G401 (cell line): Measurements from ENCODE around the gene ADGRD1. TPM values are rescaled to one million over a fixed set of nuclear protein-coding genes. Genes with fewer than 3 reads are reported as not detected.

Experiments
- DNase-seq: peaks from one replicate; pipeline ENCODE4 v3.0.0-alpha.2; 2015; ENCODE audit warnings: low spot score
- in situ Hi-C: cut with HindIII; loops from 2 replicates; pipeline ENCODE4 v1.10.0; 2016; ENCODE audit warnings: low sequenced_read_pairs, mixed read lengths
- total RNA-seq: library from RNA; depleted of rRNA; stranded (reverse); fragments of >200 nt; shearing (Covaris generic); gene quantifications from 2 replicates; pipeline ENCODE4 v1.2.3, GENCODE V29; 2014

The ADGRD1 gene
- total RNA-seq, 1 experiment from 2014 or later: 0.51 TPM

DNA sequence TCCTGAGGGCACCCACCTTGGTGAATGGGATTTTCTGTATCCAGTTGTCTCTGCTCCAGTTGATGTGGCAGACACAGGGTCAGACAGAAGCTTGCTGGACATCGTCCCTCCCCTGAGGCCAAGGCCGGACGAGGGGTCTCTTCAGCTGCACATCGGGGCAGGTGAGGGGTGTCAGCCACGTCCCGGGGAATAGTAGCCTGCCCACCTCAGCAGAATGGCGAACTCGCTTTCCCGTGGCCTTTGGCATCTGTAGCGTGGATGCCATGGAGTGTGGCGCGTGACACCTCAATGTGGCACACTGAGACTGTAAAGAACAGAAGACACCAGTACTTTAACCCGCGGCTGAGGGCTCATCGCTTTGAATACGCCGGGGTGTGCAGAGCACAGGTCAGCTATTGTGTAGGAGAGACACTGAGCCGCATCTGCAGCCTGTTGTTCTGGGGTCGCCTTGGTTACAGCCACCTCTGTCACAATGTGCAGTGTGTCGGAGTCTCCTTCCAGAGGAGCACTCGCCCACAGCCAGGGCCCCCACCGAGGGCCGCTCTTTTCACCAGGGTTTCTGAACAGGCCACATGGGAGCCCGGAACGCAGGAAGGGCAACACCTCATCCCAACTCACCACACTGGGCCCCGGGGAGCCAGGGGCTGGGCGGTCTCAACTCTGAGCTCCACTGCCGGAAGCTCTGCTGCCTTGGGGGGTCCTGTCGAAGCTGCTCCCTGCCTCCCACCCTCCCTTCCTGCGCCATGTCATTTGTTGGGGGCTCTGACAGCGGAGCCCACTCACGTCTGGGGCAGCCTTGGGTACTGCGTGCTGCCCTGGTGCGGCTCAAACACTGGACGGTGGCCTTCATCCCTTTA is 77.0 kb downstream of the ADGRD1 start:
- in situ Hi-C loops: no loop called here

GRCh38 chr12:131032082-131032750 is 78.5 kb downstream of the ADGRD1 start:
- no peak for DNase-seq
- in situ Hi-C loops: no loop called here

More for the DNA sequence above, 77.0 kb downstream of the ADGRD1 start:
- no peak for DNase-seq

DNA sequence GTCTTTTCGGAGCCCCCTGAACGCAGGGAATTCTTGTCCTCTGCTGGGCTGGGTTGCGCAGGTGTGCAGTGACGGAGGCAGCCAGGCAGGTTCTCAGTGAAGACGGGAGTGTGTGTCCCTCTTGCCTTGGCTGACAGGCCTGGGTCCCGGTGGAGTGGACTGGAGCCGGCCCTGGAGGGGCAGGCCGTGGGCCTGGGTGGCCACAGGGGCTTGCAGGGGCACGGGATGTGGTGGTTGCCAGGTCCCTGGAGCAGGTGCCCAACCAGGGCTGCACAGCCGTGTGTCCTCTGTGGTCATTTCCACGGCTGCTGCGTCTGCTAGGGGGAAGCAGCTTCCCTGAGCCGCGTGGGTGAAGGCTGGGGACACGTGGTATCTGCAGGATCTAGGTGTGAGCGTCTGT is 79.8 kb downstream of the ADGRD1 start:
- DNase-seq: no peak
- in situ Hi-C loops: no loop called here

GRCh38 chr12:131033886-131034482 is 80.3 kb downstream of the ADGRD1 start:
- in situ Hi-C loops: no loop called here
- DNase-seq: no peak

DNA sequence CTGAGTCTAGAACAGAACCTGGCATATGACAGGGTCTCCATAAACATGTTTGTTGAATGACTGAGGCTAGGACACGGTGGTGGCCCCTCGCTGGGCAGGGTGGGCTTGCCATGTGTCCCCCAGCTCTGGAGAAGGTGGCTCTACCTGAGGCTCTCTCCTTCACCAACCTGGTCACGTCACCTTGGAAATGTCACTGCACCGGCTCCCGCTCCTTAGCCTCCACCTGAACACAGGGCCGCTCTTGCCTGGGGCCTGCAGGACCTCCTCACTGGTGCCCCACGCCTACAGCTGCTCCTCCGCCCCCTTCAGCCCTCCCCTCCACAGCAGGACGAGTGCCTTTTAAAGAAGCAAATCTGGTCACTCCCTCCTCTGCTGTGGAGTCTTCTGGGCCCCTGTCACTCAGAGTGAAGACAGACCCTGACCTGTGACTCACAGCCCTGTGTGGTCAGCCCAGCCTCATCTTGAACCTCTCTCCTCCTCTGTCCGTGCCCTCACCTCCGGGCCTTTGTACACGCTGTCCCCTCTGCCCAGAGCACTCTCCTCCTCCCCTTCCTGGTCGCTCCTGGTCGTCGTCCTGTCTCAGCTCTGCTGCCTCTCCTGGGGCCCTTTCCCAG is 81.0 kb downstream of the ADGRD1 start:
- in situ Hi-C loops: no loop called here
- no peak for DNase-seq

DNA sequence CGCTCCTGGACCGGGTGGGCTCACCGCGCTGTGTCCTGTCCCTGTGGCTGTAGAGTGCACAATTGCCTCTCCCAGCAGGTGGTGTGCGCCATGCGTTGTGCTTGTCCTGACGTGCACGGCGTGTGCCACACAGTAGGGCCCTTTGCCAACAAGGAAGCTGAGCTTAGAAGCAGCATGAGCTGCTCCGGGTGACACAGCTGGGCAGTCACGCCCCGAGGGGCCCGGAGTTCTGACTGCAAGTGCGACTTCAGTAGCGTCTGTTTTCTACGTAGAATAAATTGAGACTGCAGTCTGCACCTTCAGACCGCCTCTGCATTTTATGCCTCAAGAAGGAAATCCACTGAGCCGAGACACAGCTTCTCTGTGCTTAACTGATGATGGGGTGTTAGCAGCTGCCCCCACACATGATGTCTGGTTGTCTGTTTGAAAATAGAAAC is 81.6 kb downstream of the ADGRD1 start:
- in situ Hi-C loops: no loop called here
- DNase-seq: no peak

- peak; percentile 2 for DNase-seq
- in situ Hi-C loops: no loop called here
Measured at GRCh38 chr12:131038159-131038558, 84.5 kb downstream of the ADGRD1 start.

DNA sequence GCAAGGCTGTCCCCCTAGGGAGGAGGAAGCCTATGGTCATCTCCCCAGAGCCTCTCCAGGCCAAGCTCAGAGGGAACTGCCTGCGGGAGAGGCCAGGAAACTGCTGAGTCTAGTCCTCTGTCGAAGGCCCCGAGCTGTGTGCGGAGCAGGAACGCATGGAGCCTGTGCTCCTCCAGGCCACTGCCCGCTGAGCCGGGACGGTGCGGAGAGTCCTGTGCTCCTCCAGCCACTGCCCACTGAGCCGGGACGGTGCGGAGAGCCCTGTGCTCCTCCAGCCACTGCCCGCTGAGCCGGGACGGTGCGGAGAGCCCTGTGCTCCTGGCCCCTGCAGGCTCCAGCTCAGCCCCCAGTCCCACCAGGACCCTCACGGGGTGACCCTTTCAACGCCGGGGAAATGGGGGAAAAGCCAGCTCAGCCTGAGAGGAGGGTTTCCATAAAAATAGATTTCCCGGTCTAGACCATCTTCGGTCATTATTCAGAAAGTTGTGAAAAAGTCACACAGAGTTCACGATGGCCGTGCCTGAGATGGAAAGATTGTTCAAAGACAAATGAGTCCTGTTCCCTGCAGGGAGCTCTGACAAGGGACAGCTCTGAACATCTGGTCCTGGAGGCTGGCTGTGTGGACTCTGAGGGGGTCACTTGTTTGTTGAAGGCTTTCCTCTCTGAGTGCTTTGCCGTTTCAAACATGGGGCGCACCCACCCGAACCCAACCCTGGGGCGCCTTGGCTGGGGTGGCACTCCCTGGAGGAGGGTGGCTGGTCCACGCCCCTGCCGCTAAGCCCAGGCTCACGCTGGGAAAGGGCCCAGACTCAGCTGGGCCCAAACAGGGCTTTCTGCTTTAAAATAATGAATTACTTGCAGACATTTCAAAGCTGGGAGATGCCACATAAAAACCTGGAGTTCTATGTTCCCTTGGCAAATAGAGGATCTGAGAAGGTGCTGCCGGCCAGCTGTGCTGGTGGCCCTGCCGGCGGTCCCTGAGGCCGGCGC is 85.5 kb downstream of the ADGRD1 start:
- in situ Hi-C loops: no loop called here
- DNase-seq: no peak

DNA sequence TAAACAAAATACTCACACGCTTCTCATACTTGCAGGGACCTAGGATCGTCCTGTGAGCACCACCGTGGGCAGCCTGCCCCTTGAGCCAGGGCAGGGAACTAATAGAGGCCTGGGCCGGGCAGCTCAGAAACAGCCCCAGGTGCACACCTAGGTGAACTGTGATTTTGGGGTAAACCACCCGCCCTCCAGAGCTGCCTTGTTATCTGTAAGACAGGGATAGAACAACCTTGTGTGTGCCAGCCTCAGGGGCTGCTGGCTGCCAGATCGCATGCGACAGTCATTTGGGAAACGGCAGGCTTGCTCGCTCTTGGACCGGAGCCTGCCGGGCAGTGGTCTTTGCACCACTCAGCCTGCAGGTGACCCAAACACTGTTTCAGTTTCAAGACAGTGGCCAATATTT is 86.8 kb downstream of the ADGRD1 start:
- in situ Hi-C loops: no loop called here

DNA sequence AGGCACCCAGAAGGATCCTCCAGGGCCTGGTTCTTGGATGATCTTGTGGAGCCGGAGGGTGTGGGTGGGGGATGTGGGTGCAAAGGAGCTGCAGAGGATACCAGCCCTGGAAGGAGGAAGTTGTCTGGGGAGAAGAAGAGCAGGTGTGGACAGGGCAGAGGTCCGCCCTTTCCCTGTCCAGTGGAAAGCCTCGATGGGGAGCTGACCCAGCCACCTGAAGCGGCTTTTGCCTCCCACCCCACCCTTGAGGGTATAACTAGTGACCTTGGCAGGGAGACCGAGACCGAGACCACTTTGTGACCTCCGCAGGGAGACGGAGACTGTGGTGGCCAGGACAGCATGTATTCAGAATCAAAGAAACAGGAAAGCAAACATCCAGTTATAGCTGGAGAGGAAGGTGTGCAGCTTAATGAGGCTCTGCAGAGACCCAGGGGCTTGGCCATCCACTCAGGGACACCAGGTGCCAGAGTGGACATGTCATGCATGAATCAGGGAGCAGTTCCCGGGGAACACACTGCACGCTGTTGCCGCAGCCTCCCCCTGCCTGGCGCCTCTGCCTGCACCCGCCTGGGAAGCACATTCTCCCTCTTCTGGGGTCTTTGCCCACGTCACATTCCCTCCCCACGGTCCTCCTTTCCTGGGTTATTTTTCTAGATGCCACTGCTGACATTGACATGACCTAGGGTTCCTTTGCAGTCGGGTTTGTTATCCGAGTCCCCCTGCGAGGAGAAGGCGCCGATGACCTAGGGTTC is 87.7 kb downstream of the ADGRD1 start:
- in situ Hi-C loops: no loop called here
- no peak for DNase-seq

More for the DNA sequence above, 86.8 kb downstream of the ADGRD1 start:
- no peak for DNase-seq

DNA sequence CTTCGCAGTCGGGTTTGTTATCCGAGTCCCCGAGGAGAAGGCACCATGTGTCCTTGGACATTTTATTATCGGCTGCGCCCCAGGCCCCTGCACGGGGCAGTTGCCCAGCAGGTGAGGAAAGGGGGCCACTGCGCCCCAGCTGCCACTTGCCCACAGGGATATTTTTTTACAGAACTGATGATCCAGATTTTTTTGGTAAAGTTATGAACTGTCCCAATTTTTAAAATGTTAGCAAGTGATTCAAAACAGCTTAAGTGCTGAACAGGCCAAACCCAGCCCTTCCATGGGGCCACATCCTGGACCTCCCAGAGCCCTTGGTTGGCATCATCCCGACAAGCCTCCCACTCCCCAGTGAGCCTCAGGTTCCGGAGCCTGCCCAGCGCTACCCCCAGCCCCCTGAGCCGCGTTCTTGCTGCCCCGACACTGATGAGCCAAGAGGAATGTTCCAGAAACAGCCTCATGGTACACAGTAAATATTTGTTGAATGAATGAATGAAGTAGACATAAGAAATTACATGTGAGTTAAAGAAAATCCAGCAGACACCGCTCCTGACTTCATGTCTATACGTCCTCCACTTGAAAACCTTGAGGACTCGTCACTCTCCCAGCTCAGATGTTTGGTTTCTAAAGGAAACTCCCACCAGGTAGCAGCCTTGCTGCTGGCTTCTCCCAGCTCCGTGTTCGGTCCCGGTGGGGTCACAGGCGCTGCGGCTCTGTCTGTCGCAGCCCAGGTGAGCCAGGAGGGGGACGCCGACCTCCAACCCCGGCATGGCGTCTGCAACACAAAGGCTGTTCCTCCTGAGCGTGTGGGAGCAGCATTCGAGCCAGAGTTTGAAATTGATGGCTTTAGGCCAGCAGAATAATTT is 88.5 kb downstream of the ADGRD1 start:
- DNase-seq: no peak
- in situ Hi-C loops: no loop called here

DNA sequence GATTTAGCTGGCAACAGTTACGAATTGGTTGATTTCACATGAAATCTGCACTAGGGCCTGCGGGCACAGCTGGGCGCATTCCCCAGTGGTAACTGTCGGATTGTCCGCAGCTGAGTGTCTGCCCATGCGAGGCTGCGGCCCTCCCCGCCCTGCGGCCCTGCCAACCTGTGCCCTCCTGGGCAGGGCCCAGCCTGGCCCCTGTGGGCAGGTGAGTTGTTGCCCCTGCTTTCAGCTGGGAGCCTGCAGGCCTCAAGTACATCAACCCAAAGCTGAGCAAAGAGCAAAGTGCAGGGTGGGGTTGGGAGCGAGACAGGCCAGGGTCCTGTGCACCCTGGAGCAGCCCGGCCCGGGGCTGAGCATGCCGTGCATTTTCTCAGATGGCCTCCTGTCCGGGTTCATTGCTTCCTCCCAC is 89.1 kb downstream of the ADGRD1 start:
- no peak for DNase-seq
- in situ Hi-C loops: no loop called here

DNA sequence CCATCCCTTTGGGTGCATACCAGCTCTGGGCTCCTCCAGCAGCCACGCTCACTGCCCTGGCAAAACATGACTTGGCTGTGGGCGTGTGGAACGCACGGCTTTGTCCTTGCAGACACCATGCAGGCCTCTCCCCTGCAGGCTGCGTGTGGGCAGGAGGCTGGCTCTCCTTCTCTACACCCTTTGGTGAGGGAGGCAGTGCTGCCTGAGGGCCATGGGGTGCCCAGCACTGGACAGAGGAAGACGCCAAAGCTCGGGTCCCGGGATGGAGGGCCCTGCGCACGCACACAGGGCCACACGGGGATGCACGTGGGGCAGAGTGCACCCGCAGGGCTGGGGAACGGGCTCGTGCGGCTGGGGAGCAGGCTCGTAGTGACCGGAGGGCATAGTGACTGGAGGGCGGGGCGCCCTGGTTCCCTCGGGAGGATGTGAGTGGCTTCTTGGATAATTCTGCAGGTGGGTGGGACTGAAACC is 89.7 kb downstream of the ADGRD1 start:
- DNase-seq: no peak
- in situ Hi-C loops: no loop called here

GRCh38 chr12:131044136-131044535 is 90.4 kb downstream of the ADGRD1 start:
- in situ Hi-C loops: no loop called here
- DNase-seq: no peak

GRCh38 chr12:131044760-131045381 is 91.2 kb downstream of the ADGRD1 start:
- no peak for DNase-seq

GRCh38 chr12:131045705-131046460 is 92.2 kb downstream of the ADGRD1 start:
- DNase-seq: no peak
- in situ Hi-C loops: no loop called here

More at GRCh38 chr12:131044760-131045381, 91.2 kb downstream of the ADGRD1 start:
- in situ Hi-C loops: no loop called here
